ENCODE data around the gene SYNPO2L.
"Not testable (repeated sequence)": the region's sequence is repeated elsewhere in the genome, so short reads cannot be mapped to it uniquely, and the experiment has no call there.

The SYNPO2L gene

GRCh38 chr10:73655990-73656298 lies at the start of gene SYNPO2L:
SYNPO2L (minus strand) TSS chr10:73656029; CDS start chr10:73655922, 107 bp downstream.
- DNase-seq = no peak

DNA sequence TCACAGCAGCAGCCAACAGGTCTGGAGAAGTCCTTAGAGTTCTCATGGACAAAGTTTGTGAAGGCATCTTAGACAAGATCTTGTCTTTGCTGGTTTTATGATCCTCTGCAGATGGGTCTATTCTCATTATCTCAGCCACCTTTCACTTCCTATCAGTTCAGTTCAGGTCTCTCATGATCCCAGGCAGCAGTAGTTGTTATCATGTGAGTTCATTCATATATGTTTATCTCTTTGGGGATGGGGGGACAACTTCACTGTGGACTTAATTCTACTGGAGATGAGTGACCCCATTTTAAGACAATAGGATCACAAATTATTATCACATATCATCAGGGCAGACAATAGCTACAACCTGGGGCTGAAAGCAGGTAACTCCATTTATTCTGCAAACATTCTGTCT lies 48.1 kb upstream of the SYNPO2L start:
- DNase-seq = not testable (repeated sequence)

DNA sequence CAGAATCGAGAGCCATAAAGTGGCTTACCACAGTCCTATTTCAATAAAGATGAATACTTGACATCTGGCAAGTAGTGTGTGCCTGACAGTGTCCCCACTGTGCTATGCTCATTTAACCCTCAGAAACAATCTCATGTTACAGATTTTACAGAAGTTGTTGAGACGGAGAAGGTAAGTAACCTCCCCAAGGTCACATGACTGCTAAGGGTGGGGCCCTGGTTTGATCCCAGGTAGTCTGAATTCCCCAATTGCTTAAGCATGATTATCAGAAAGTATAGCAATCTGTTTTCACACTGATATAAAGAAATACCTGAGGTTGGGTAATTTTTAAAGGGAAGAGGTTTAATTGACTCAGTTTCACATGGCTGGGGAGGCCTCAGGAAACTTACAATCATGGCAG lies 43.0 kb upstream of the SYNPO2L start:
- not testable (repeated sequence) for DNase-seq

DNA sequence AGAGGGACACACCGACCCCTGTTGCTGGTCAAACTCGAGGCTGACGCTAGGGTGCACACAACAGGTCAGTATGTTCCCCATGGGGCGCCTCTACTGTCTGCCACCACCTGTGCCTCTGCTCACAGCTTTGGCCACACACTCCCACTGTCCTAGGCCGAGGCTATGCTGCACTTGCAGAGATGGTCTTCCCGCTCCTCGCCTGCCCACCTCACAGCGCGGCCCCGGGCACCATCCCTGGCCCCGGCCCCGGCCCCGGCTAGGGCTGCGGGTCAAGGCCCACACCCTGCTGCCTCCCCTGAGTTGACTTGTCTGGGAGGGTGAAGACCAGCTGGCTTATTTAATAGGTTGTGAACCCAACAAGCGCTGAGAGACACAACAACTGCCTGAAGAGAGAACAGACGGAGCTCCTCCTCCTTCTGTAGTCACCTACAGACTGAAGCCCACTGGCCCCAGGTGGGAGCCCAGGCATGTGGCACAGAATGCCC lies 41.9 kb upstream of the SYNPO2L start, which contains the start of gene AGAP5:
TSS of gene AGAP5 (minus strand) at position 435 of the 485 bp plus-strand sequence. CDS start at position 81, 354 bp downstream.
- DNase-seq = not testable (repeated sequence)

GRCh38 chr10:73695302-73695701 lies 39.5 kb upstream of the SYNPO2L start:
- DNase-seq = not testable (repeated sequence)

GRCh38 chr10:73690755-73691154 lies 34.9 kb upstream of the SYNPO2L start:
- not testable (repeated sequence) for DNase-seq

GRCh38 chr10:73689596-73689995 lies 33.8 kb upstream of the SYNPO2L start:
- not testable (repeated sequence) for DNase-seq

GRCh38 chr10:73687641-73688040 lies 31.8 kb upstream of the SYNPO2L start:
- not testable (repeated sequence) for DNase-seq

DNA sequence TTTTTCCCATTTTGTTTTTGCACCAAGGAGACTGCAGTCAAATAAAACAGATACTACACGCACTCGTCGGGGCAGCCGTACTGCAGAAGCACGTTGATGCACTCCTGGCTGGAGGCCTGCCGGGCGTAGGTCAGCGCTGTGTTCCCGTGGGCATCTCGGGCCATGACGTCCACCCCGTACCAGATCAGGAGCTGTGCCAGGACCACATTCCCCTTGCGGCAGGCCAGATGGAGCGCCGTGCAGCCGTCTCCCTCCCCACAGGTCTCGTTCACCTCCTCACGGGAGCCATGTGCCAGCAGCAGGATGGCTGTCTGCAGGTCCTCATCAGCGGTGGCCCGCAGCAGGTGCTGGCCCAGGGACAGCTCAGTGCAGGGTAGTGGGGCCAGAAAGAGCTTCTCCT lies 18.7 kb upstream of the SYNPO2L start:
- DNase-seq = not testable (repeated sequence)

GRCh38 chr10:73668378-73668777 lies 12.5 kb upstream of the SYNPO2L start:
- not testable (repeated sequence) for DNase-seq

GRCh38 chr10:73666153-73666809 lies 10.5 kb upstream of the SYNPO2L start:
- DNase-seq = not testable (repeated sequence)

DNA sequence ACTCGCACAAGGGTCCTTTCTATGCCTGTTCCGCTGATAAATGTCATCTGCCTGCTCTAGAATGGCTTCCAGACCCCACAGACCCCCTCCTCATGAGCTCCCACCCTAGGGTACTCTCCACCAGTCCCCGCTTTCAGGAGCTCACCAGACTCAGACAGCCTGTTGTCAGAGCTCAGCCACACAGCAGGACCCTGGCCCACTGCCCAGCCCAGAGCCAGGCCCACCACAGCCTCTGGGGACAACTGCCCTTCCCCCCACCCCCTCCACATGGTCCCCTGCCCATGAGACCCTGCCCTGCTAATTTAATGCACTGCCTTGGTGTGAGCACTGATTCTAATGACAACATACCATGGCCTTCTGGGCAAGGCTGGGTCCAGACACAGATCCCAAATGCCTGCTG lies 9.8 kb upstream of the SYNPO2L start:
- DNase-seq = not testable (repeated sequence)

DNA sequence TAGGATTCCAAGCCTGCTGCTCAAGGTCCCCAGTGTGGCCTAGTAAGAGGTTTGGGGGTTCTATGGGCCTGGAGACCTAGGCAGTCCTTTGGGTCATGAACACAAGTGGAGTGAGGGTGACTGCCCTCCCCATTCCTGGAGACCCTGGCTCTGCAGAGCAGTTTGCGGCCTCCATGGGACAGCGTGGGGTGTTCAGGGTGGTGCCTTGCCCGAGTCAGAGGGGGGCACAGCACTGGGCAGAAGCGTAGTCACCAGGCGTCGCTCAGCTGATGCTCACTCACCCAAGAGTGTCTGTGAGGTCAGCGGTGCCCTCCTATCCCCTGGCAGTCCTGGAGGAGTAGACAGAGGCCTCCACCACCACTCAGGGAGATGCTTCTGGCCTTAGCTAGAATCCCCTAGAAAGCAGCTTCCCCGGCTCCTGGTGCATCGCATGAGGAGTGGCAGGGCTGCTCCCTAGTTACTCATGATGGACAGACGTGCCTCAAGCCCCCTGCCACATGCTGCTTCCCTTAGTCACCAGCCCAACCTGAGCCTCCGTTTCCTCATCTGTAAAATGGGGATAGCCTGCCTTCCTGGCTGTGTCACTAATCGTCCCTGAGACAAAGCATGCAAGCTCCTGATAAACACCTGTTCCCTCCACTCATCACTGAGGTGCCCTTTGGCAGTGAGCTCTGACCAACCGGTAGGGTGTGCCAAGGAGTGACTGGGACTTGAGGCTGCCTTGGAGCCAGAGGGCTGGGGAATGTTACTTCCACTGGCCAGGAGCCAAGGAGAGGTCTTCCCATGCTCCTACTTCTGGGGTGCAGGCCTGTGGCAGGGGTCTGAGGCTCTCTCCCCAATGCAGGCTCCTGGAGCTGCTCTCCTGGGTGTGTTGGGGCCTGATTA lies 8.6 kb upstream of the SYNPO2L start:
- not testable (repeated sequence) for DNase-seq

GRCh38 chr10:73663621-73664020 lies 7.8 kb upstream of the SYNPO2L start:
- DNase-seq = not testable (repeated sequence)

GRCh38 chr10:73662705-73663104 lies 6.9 kb upstream of the SYNPO2L start:
- DNase-seq = not testable (repeated sequence)

GRCh38 chr10:73655257-73655989 lies 406 bp downstream of the SYNPO2L start:
- no peak for DNase-seq

- no peak for DNase-seq
Observed at GRCh38 chr10:73653701-73654100, 2.1 kb downstream of the SYNPO2L start.

DNA sequence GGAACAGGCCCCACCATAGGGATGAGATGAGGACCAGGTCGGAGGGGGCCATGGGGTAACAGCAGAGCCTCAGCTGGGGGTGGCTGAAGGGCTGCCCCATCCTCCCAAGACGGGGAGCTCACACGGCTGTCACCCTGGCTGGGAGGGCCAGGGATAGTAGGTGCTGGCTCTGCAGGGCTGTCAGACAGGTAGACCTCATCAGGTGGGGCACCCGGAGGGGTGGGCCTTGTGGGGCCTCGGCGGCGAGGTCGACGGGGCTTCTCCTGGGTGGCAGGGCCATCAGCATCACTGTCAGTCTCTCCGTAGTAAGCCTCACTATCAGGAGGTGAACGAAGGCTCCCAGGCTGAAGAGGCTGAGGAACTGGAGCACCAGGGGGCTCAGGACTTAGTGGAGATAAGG lies 2.6 kb downstream of the SYNPO2L start:
- no peak for DNase-seq

DNA sequence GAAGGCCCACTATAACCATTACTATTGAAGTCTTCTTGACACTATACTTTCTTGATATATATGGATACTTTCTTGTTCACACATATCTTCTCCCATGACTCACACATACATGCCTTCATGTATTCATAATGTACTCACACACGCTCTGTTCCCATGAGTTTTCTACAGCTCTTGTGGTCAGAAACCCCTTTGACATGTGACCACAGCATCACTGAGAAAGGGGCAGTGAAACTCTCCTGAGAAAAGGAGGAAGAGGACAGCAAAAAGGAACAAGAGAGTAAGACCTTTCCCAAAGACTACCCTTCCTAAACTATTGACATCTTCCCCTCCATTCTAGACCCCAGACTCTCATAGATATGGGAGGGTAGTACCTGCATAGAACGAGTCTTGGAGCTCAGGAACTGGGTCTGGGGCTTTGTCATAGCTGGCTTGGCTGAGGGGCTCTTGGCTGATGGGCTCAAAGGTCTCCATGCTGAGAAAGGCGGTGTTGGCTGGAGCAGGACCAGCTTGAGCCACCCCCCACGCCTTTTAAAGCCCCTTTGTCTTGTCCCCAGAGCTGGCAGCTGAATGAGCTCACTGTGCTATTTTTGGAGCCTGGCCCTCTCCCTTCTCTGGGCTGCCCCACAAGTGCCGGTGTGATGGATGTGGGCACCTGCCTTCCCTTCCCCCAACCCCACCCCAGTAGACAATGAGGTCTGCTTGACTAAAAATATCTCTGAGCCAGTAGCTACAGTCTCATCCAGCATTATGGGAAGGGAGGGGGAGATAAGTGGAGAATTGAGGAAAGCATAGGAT lies 5.1 kb downstream of the SYNPO2L start:
- no peak for DNase-seq

DNA sequence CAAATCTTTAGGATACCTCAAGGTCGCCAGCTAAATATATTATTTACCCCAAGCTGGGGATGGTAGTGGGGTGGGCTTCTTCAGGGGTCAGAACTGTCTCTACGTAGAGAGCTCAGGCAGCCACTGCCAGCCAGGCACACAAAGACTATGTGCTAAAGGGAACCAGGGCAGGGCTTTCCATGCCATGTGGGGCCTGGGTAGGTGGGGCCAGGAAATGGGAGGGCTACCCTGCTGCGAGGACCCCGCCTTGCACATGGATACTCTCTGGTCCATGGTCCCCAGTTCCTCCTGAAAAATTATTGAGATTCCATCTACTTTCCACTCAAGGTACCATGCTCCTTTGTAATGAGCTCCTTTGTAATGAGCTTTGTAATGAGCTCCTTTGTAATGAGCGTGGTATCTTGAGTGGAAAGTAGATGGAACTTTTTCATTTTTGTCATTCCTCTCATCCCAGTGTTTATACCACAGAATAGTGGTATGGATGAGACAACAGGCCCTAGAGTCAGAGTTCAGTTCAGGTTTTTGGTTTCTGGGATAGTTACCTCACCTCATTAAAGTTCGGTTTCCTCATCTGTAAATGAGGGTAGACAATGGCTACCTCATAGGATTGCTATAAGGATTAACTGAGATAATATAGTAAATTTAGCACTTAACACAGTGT lies 5.8 kb downstream of the SYNPO2L start:
- no peak for DNase-seq

GRCh38 chr10:73648975-73649829 lies 6.6 kb downstream of the SYNPO2L start:
- DNase-seq = no peak

All from stimulated activated naive CD4-positive, alpha-beta T cell (primary cell).